H9 (cell line): Measurements from ENCODE around the gene THOC5. TPM values are rescaled to one million over a fixed set of nuclear protein-coding genes. Genes with fewer than 3 reads are reported as not detected.

Experiments used
- DNase-seq: peaks from one replicate; pipeline ENCODE4 v3.0.0-alpha.2; 2017
- H2AFZ ChIP-seq: one replicate; pipeline ENCODE4 v1.6.1; 2013; ENCODE audit warnings: mild to moderate bottlenecking, low read length, control low read depth, moderate library complexity
- H2AK5ac ChIP-seq: 2 replicates; pipeline ENCODE4 v1.6.1; 2013; ENCODE audit warnings: low read length, control low read depth, mixed read lengths; ENCODE audit not compliant: insufficient read length
- H2BK120ac ChIP-seq: one replicate; pipeline ENCODE4 v1.6.1; 2013; ENCODE audit warnings: low read depth, mild to moderate bottlenecking, low read length, control low read depth, inconsistent platforms; ENCODE audit not compliant: poor library complexity, severe bottlenecking
- H2BK12ac ChIP-seq: 2 replicates; pipeline ENCODE4 v1.6.1; 2013; ENCODE audit warnings: low read length, control low read depth, mixed read lengths, low read depth; ENCODE audit not compliant: insufficient read length
- H2BK15ac ChIP-seq: 2 replicates; pipeline ENCODE4 v1.6.1; 2013; ENCODE audit warnings: low read depth, low read length, control low read depth
- H2BK20ac ChIP-seq: one replicate; pipeline ENCODE4 v1.6.1; 2013; ENCODE audit warnings: low read depth, mild to moderate bottlenecking, low read length, control low read depth, inconsistent platforms; ENCODE audit not compliant: poor library complexity, severe bottlenecking
- H2BK5ac ChIP-seq: 2 replicates; pipeline ENCODE4 v1.6.1; 2013; ENCODE audit warnings: low read length, control low read depth, mixed read lengths; ENCODE audit not compliant: insufficient read length
- H3K14ac ChIP-seq: 2 replicates; pipeline ENCODE4 v1.6.1; 2013; ENCODE audit warnings: low read length, control low read depth; ENCODE audit not compliant: insufficient read depth
- H3K18ac ChIP-seq: 2 replicates; pipeline ENCODE4 v1.6.1; 2013; ENCODE audit warnings: low read depth, mild to moderate bottlenecking, mixed read lengths, low read length, control low read depth; ENCODE audit not compliant: insufficient read length
- H3K23ac ChIP-seq: 2 replicates; pipeline ENCODE4 v1.6.1; 2013; ENCODE audit warnings: low read length, control low read depth, mixed read lengths, low read depth; ENCODE audit not compliant: insufficient read length
- H3K23me2 ChIP-seq: 2 replicates; pipeline ENCODE4 v1.6.1; 2013; ENCODE audit warnings: low read depth, mild to moderate bottlenecking, mixed read lengths, low read length, control low read depth; ENCODE audit not compliant: insufficient read length, poor library complexity, severe bottlenecking
- H3K27ac ChIP-seq: 2 replicates; pipeline ENCODE4 v1.5.1; 2013; ENCODE audit warnings: low read length, control low read depth, mixed read lengths, low read depth; ENCODE audit not compliant: insufficient read length
- H3K27me3 ChIP-seq: 2 replicates; pipeline ENCODE4 v1.6.1; 2013; ENCODE audit warnings: low read length, control low read depth, inconsistent platforms; ENCODE audit not compliant: insufficient read depth
- H3K4ac ChIP-seq: 2 replicates; pipeline ENCODE4 v1.6.1; 2013; ENCODE audit warnings: low read depth, mild to moderate bottlenecking, control low read depth, inconsistent platforms, low read length, moderate library complexity
- H3K4me1 ChIP-seq: 2 replicates; pipeline ENCODE4 v1.6.1; 2013; ENCODE audit warnings: low read length, control low read depth, inconsistent platforms; ENCODE audit not compliant: insufficient read depth
- H3K4me2 ChIP-seq: 2 replicates; pipeline ENCODE4 v1.6.1; 2013; ENCODE audit warnings: low read length, control low read depth, mixed read lengths; ENCODE audit not compliant: insufficient read length, insufficient read depth
- H3K56ac ChIP-seq: 2 replicates; pipeline ENCODE4 v1.6.1; 2013; ENCODE audit warnings: low read depth, mild to moderate bottlenecking, mixed read lengths, low read length, control low read depth; ENCODE audit not compliant: insufficient read length
- H3K79me1 ChIP-seq: 2 replicates; pipeline ENCODE4 v1.6.1; 2013; ENCODE audit warnings: low read depth, mild to moderate bottlenecking, moderate library complexity, low read length, control low read depth, inconsistent platforms; ENCODE audit not compliant: insufficient read depth, poor library complexity, severe bottlenecking
- H3K79me2 ChIP-seq: 2 replicates; pipeline ENCODE4 v1.6.1; 2013; ENCODE audit warnings: low read length, control low read depth, inconsistent platforms; ENCODE audit not compliant: insufficient read depth
- H3K9ac ChIP-seq: 2 replicates; pipeline ENCODE4 v1.6.1; 2013; ENCODE audit warnings: low read length, control low read depth, mixed read lengths; ENCODE audit not compliant: insufficient read length; ENCODE audit errors: extremely low read depth
- H3K9me3 ChIP-seq: one replicate; pipeline ENCODE4 v1.6.1; 2013; ENCODE audit warnings: low read depth, low read length, inconsistent platforms; ENCODE audit not compliant: control insufficient read depth
- H3T11ph ChIP-seq: one replicate; pipeline ENCODE4 v1.6.1; 2013; ENCODE audit warnings: mild to moderate bottlenecking, low read length, control low read depth, inconsistent platforms
- H4K20me1 ChIP-seq: one replicate; pipeline ENCODE4 v1.6.1; 2013; ENCODE audit not compliant: control insufficient read depth, insufficient read length, insufficient read depth
- H4K5ac ChIP-seq: 2 replicates; pipeline ENCODE4 v1.6.1; 2013; ENCODE audit warnings: low read depth, mild to moderate bottlenecking, mixed read lengths, low read length, control low read depth; ENCODE audit not compliant: insufficient read length
- H4K8ac ChIP-seq: replicated peaks from 2 replicates; pipeline ENCODE4 v1.6.1; 2013; ENCODE audit warnings: low read length, control low read depth, mixed read lengths, low read depth; ENCODE audit not compliant: insufficient read length
- H4K91ac ChIP-seq: 2 replicates; pipeline ENCODE4 v1.6.1; 2013; ENCODE audit warnings: low read depth, mild to moderate bottlenecking, moderate library complexity, mixed read lengths, low read length, control low read depth; ENCODE audit not compliant: insufficient read length
- H3K27ac Mint-ChIP-seq, 3 experiments: 2 replicates in 2 of 3; 3 replicates in 1 of 3; pipeline ENCODE4 v1.8.0; 2020 to 2021; ENCODE audit warnings: mixed read lengths in 3 of 3, mild to moderate bottlenecking in 1 of 3, moderate library complexity in 1 of 3
- H3K27me3 Mint-ChIP-seq: 2 replicates; pipeline ENCODE4 v1.8.0; 2021; ENCODE audit warnings: low read depth, mild to moderate bottlenecking, moderate library complexity, mixed read lengths
- H3K36me3 Mint-ChIP-seq, 3 experiments: 2 replicates in 2 of 3; 3 replicates in 1 of 3; pipeline ENCODE4 v1.8.0; 2020 to 2021; ENCODE audit warnings: low read depth in 3 of 3, mixed read lengths in 3 of 3; ENCODE audit not compliant: insufficient read depth in 1 of 3
- H3K4me1 Mint-ChIP-seq, 2 experiments: 2 replicates each; pipeline ENCODE4 v1.8.0; 2020; ENCODE audit warnings: mixed read lengths in 2 of 2
- H3K4me3 Mint-ChIP-seq, 2 experiments: 2 replicates in 1 of 2; 3 replicates in 1 of 2; pipeline ENCODE4 v1.8.0; 2020 to 2021; ENCODE audit warnings: mild to moderate bottlenecking in 2 of 2, mixed read lengths in 2 of 2, moderate library complexity in 1 of 2
- H3K9me3 Mint-ChIP-seq, 2 experiments: 2 replicates in 1 of 2; 3 replicates in 1 of 2; pipeline ENCODE4 v1.8.0; 2020; ENCODE audit warnings: mild to moderate bottlenecking in 2 of 2, mixed read lengths in 2 of 2, moderate library complexity in 1 of 2
- CTCF ChIP-seq: fragments of 200-600 bp; sonication (generic); conservative IDR thresholded peaks from 3 replicates; pipeline ENCODE4 v1.8.0; 2021; ENCODE audit warnings: antibody characterized with exemption, mild to moderate bottlenecking
- WGBS: extraction: QIAGEN DNeasy Blood & Tissue Kit; methylation state at CpG from one replicate; pipeline ENCODE4 v1.1.7; 2013; ENCODE audit warnings: missing lambda C conversion rate, low lambda C conversion rate, mixed read lengths; ENCODE audit not compliant: insufficient read length; ENCODE audit errors: extremely low coverage; 5-methylcytosine and 5-hydroxymethylcytosine counted together
- total RNA-seq: library from RNA; stranded (reverse); gene quantifications from 2 replicates; pipeline ENCODE4 v1.2.1, GENCODE V29; 2021

THOC5 gene
- total RNA-seq, 1 experiment from 2014 or later, result 71.8 TPM

GRCh38 chr22:29581799-29582198, 28.2 kb upstream of the THOC5 start:
- Histone ChIP-seq H2AK5ac (no peak overlapping the region), H3K14ac (no peak overlapping the region), H2BK5ac (no peak overlapping the region), H3K9ac (no peak overlapping the region), H3K4me2 (peak overlapping the region; percentile 28), H3K79me2 (no peaks in the 10 kb centered on the region; the same call in 1 of the 2 replicates), H2BK12ac (no peak overlapping the region), H2BK120ac (no peak overlapping the region), H3K27ac (no peak overlapping the region), H2BK20ac (no peak overlapping the region), H3T11ph (no peak overlapping the region), H4K8ac (no peak overlapping the region), H3K79me1 (no peaks in the 10 kb centered on the region), H4K20me1 (no peaks in the 10 kb centered on the region), H4K5ac (no peak overlapping the region), H2AFZ (no peak overlapping the region), H3K56ac (no peak overlapping the region), H3K4me1 (peaks cover 5% of the 10 kb centered on the region; the same call in 1 of the 2 replicates), H3K18ac (no peak overlapping the region), H4K91ac (no peak overlapping the region), H3K4ac (no peak overlapping the region), H3K9me3 (no peaks in the 10 kb centered on the region), H2BK15ac (no peak overlapping the region), H3K27me3 (no peaks in the 10 kb centered on the region), H3K23me2 (peaks cover 10% of the 10 kb centered on the region), H3K23ac (no peak overlapping the region)
- no peak for DNase-seq
- H3K27ac Mint-ChIP-seq, result peak overlapping the region in 2 of 3 experiments; percentile 23 to 63; a peak in 3 of 7 replicates
- no CpG with 5 or more reads among the region's 12 CpGs for WGBS
- H3K36me3 Mint-ChIP-seq, result peaks cover 7 to 9% (median 8%) of the 10 kb centered on the region in 3 experiments; a peak in 6 of 7 replicates
- H3K27me3 Mint-ChIP-seq, result no peaks in the 10 kb centered on the region
- H3K4me1 Mint-ChIP-seq, result peaks cover 20 to 28% of the 10 kb centered on the region in 2 experiments
- H3K9me3 Mint-ChIP-seq, result no peaks in the 10 kb centered on the region; a peak in 1 of 5 replicates
- no peak for TF ChIP-seq CTCF
- H3K4me3 Mint-ChIP-seq, result peak overlapping the region; percentile 3 to 79; a peak in 2 of 5 replicates
